Stimulated activated CD8-positive, alpha-beta memory T cell treated with anti-CD3 and anti-CD28 coated beads, Interleukin-4, amount 100 ng/mL, for 4 hours (primary cell): ENCODE measurements around the gene SLC6A9.

Experiments used
- DNase-seq, 2 donors: peaks; one replicate each; pipeline ENCODE4 v3.0.0-alpha.2; 2020; ENCODE audit warnings: low read depth in 2 of 2, low spot score in 1 of 2

SLC6A9 gene

GRCh38 chr1:43986712-43987111 lies 44.5 kb downstream of the SLC6A9 start:
- DNase-seq = no peak

GRCh38 chr1:43985984-43986595 lies 45.2 kb downstream of the SLC6A9 start:
- DNase-seq = no peak

GRCh38 chr1:43984855-43985254 lies 46.4 kb downstream of the SLC6A9 start:
- DNase-seq = no peak

GRCh38 chr1:43983253-43983899 lies 47.9 kb downstream of the SLC6A9 start:
- DNase-seq = no peak

GRCh38 chr1:43982808-43983207 lies 48.5 kb downstream of the SLC6A9 start:
- DNase-seq = no peak

GRCh38 chr1:43982241-43982640 lies 49.0 kb downstream of the SLC6A9 start:
- DNase-seq = no peak

GRCh38 chr1:43981636-43982035 lies 49.6 kb downstream of the SLC6A9 start:
- DNase-seq = no peak

GRCh38 chr1:43981135-43981491 lies 50.1 kb downstream of the SLC6A9 start:
- no peak for DNase-seq

GRCh38 chr1:43980255-43981134 lies 50.8 kb downstream of the SLC6A9 start:
- no peak for DNase-seq

GRCh38 chr1:43979528-43980254 lies 51.6 kb downstream of the SLC6A9 start:
- DNase-seq = no peak

- no peak for DNase-seq
Measured at GRCh38 chr1:43979261-43979527, 52.1 kb downstream of the SLC6A9 start.

GRCh38 chr1:43978551-43979260 lies 52.6 kb downstream of the SLC6A9 start, which contains the start of gene B4GALT2:
Gene B4GALT2 (plus strand): TSS chr1:43979210. CDS start chr1:43981161, 1,951 bp downstream.
- DNase-seq = no peak

GRCh38 chr1:43978264-43978550 lies 53.1 kb downstream of the SLC6A9 start:
- DNase-seq = no peak

- DNase-seq = no peak
Measured at GRCh38 chr1:43977376-43978263, 53.6 kb downstream of the SLC6A9 start.

- DNase-seq = no peak
Measured at GRCh38 chr1:43976890-43977289, 54.4 kb downstream of the SLC6A9 start.

- DNase-seq = no peak
Measured at GRCh38 chr1:43976045-43976444, 55.2 kb downstream of the SLC6A9 start.

GRCh38 chr1:43975249-43975961 lies 55.9 kb downstream of the SLC6A9 start:
- DNase-seq = no peak

GRCh38 chr1:43974443-43975248 lies 56.6 kb downstream of the SLC6A9 start, which contains the start of gene ATP6V0B:
Gene ATP6V0B (plus strand): TSS chr1:43974960. CDS start chr1:43975041, 81 bp downstream.
- DNase-seq = peak; percentile 87 to 91

GRCh38 chr1:43973981-43974442 lies 57.2 kb downstream of the SLC6A9 start:
- no peak for DNase-seq
